Astrocyte (in vitro differentiated cells and primary cell): ENCODE measurements around the gene IRF4. TPM values are rescaled to one million over a fixed set of nuclear protein-coding genes. Genes with fewer than 3 reads are reported as not detected.

ENCODE experiments used
- DNase-seq: peaks from one replicate; pipeline ENCODE4 v3.0.0-alpha.2; 2010; ENCODE audit warnings: low read depth
- FAIRE-seq: peaks from 2 replicates; lab custom pipeline; 2011; peaks lifted over from hg19 to GRCh38; lab: Jason Lieb, UNC
- H2AFZ ChIP-seq: 2 replicates; pipeline ENCODE4 v1.6.0; 2012; ENCODE audit warnings: low read depth, low read length, inconsistent platforms
- H3K27ac ChIP-seq: 2 replicates; pipeline ENCODE4 v1.5.1; 2011; ENCODE audit warnings: low read depth, low read length, inconsistent platforms
- H3K27me3 ChIP-seq: 2 replicates; pipeline ENCODE4 v1.6.0; 2011; ENCODE audit warnings: low read length, inconsistent platforms; ENCODE audit not compliant: insufficient read depth
- H3K36me3 ChIP-seq: 2 replicates; pipeline ENCODE4 v1.5.1; 2011; ENCODE audit warnings: low read length, inconsistent platforms; ENCODE audit not compliant: insufficient read depth
- H3K4me1 ChIP-seq: 2 replicates; pipeline ENCODE4 v1.5.1; 2011; ENCODE audit warnings: low read length, inconsistent platforms; ENCODE audit not compliant: insufficient read depth
- H3K4me2 ChIP-seq: 2 replicates; pipeline ENCODE4 v1.6.0; 2012; ENCODE audit warnings: low read length, inconsistent platforms
- H3K4me3 ChIP-seq: 2 replicates; pipeline ENCODE4 v1.5.1; 2011; ENCODE audit warnings: low read depth, mild to moderate bottlenecking, low read length, inconsistent platforms; ENCODE audit not compliant: insufficient read depth
- H3K79me2 ChIP-seq: 2 replicates; pipeline ENCODE4 v1.6.0; 2012; ENCODE audit warnings: mild to moderate bottlenecking, low read length, inconsistent platforms; ENCODE audit not compliant: insufficient read depth
- H3K9ac ChIP-seq: 2 replicates; pipeline ENCODE4 v1.6.0; 2012; ENCODE audit warnings: mild to moderate bottlenecking, low read length, inconsistent platforms
- H3K9me3 ChIP-seq: 2 replicates; pipeline ENCODE4 v1.5.1; 2012; ENCODE audit warnings: low read depth, mild to moderate bottlenecking, low read length, inconsistent platforms; ENCODE audit not compliant: insufficient read depth
- H4K20me1 ChIP-seq: 2 replicates; pipeline ENCODE4 v1.6.0; 2012; ENCODE audit warnings: low read length, inconsistent platforms; ENCODE audit not compliant: insufficient read depth
- H3K27ac Mint-ChIP-seq: one replicate; pipeline ENCODE4 v1.8.0; 2021; ENCODE audit warnings: mild to moderate bottlenecking, mixed read lengths; ENCODE audit not compliant: unreplicated experiment
- H3K27me3 Mint-ChIP-seq: one replicate; pipeline ENCODE4 v1.8.0; 2021; ENCODE audit warnings: low read depth, mixed read lengths; ENCODE audit not compliant: unreplicated experiment
- H3K36me3 Mint-ChIP-seq: one replicate; pipeline ENCODE4 v1.8.0; 2021; ENCODE audit warnings: low read depth, mixed read lengths; ENCODE audit not compliant: unreplicated experiment
- H3K4me1 Mint-ChIP-seq: one replicate; pipeline ENCODE4 v1.8.0; 2021; ENCODE audit warnings: low read depth, mixed read lengths; ENCODE audit not compliant: unreplicated experiment
- H3K4me3 Mint-ChIP-seq: one replicate; pipeline ENCODE4 v1.8.0; 2021; ENCODE audit warnings: mild to moderate bottlenecking, moderate library complexity, mixed read lengths; ENCODE audit not compliant: unreplicated experiment
- H3K9me3 Mint-ChIP-seq: one replicate; pipeline ENCODE4 v1.8.0; 2021; ENCODE audit warnings: mild to moderate bottlenecking, mixed read lengths; ENCODE audit not compliant: unreplicated experiment
- CTCF ChIP-seq: IDR thresholded peaks from 2 replicates; pipeline ENCODE4 v1.5.1; 2011; ENCODE audit warnings: low read depth, mild to moderate bottlenecking, inconsistent platforms, low read length, moderate library complexity; ENCODE audit not compliant: insufficient read depth
- EZH2 ChIP-seq: IDR thresholded peaks from 2 replicates; pipeline ENCODE4 v1.6.1; 2012; ENCODE audit warnings: mild to moderate bottlenecking, low read length, inconsistent platforms; ENCODE audit not compliant: insufficient read depth
- total RNA-seq: library from RNA; stranded (reverse); gene quantifications from 2 replicates; pipeline ENCODE4 v1.2.1, GENCODE V29; 2021

IRF4 gene
- total RNA-seq, 1 donor from 2014 or later = 0.30 TPM

- no peak overlapping the region for H3K27ac ChIP-seq
- Mint-ChIP-seq H3K4me1 (peaks cover 4% of the 10 kb centered on the region), H3K9me3 (peaks cover 4% of the 10 kb centered on the region), H3K36me3 (no peaks in the 10 kb centered on the region), H3K27ac (no peak overlapping the region), H3K4me3 (no peak overlapping the region), H3K27me3 (peaks cover 61% of the 10 kb centered on the region)
- DNase-seq (no peak), FAIRE-seq (no peak)
- no peaks in the 10 kb centered on the region for H4K20me1 ChIP-seq
- H3K4me2 ChIP-seq = no peak overlapping the region
- TF ChIP-seq CTCF (no peak), EZH2 (no peak)
- no peaks in the 10 kb centered on the region for H3K79me2 ChIP-seq
- H3K4me3 ChIP-seq = no peak overlapping the region
- peaks cover 3% of the 10 kb centered on the region for H3K27me3 ChIP-seq
- no peak overlapping the region for H2AFZ ChIP-seq
- peaks cover 8% of the 10 kb centered on the region for H3K9me3 ChIP-seq
- H3K36me3 ChIP-seq = no peaks in the 10 kb centered on the region
- no peak overlapping the region for H3K9ac ChIP-seq
- H3K4me1 ChIP-seq = peaks cover 3% of the 10 kb centered on the region
Measured at GRCh38 chr6:441126-441920, 49.8 kb downstream of the IRF4 start.

GRCh38 chr6:443621-444159, 52.1 kb downstream of the IRF4 start:
- no peak overlapping the region for H3K9ac ChIP-seq
- DNase-seq (no peak), FAIRE-seq (no peak)
- no peaks in the 10 kb centered on the region for H3K79me2 ChIP-seq
- TF ChIP-seq EZH2 (no peak), CTCF (no peak)
- peaks cover 58% of the 10 kb centered on the region for H3K27me3 Mint-ChIP-seq
- no peak overlapping the region for H3K4me2 ChIP-seq
- H3K9me3 Mint-ChIP-seq = peaks cover 10% of the 10 kb centered on the region
- no peak overlapping the region for H2AFZ ChIP-seq
- H4K20me1 ChIP-seq = no peaks in the 10 kb centered on the region
- no peaks in the 10 kb centered on the region for H3K36me3 ChIP-seq
- H3K27ac ChIP-seq = no peak overlapping the region
- H3K4me1 ChIP-seq = no peaks in the 10 kb centered on the region
- H3K4me3 ChIP-seq = no peak overlapping the region
- H3K4me1 Mint-ChIP-seq = no peaks in the 10 kb centered on the region
- H3K27me3 ChIP-seq = no peaks in the 10 kb centered on the region
- H3K9me3 ChIP-seq = peaks cover 8% of the 10 kb centered on the region
- H3K4me3 Mint-ChIP-seq = no peak overlapping the region
- no peaks in the 10 kb centered on the region for H3K36me3 Mint-ChIP-seq
- H3K27ac Mint-ChIP-seq = no peak overlapping the region
